ENCODE results near the gene NEO1.

DNA sequence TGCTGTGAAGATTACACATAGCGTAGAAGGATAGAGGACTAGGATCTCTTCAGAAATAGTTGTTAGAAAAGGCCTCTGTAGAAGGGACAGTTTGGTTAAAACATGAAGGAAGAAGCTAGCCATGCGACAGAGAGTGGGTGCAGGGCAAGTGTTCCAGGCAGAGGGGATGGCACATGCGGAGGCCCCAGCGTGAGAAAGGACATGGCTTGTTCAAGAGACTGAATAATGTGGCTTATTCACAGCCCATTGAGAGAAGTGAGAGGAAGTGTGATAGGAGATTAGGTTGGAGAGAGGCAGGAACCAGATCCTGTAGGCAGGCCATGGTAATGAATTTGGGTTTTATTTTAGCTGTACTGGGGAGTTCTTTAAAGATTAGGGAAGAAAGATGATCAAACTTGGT lies 56.4 kb downstream of the NEO1 start:
- TF ChIP-seq, protein P1, sequence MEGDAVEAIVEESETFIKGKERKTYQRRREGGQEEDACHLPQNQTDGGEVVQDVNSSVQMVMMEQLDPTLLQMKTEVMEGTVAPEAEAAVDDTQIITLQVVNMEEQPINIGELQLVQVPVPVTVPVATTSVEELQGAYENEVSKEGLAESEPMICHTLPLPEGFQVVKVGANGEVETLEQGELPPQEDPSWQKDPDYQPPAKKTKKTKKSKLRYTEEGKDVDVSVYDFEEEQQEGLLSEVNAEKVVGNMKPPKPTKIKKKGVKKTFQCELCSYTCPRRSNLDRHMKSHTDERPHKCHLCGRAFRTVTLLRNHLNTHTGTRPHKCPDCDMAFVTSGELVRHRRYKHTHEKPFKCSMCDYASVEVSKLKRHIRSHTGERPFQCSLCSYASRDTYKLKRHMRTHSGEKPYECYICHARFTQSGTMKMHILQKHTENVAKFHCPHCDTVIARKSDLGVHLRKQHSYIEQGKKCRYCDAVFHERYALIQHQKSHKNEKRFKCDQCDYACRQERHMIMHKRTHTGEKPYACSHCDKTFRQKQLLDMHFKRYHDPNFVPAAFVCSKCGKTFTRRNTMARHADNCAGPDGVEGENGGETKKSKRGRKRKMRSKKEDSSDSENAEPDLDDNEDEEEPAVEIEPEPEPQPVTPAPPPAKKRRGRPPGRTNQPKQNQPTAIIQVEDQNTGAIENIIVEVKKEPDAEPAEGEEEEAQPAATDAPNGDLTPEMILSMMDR (IDR thresholded peaks at IDR 0.05; ENCODE audit: insufficient read depth, low read length, poor library complexity, severe bottlenecking) = no peak
- no peak for TF ChIP-seq EZH2phosphoT487 (conservative IDR thresholded peaks at IDR 0.05; ENCODE audit: low read length)
